ENCODE data around the gene ITGA3. TPM values are rescaled to one million over a fixed set of nuclear protein-coding genes. Genes with fewer than 3 reads are reported as not detected.

The ITGA3 gene
- total RNA-seq, 1 experiment from 2014 or later, result 392 TPM

DNA sequence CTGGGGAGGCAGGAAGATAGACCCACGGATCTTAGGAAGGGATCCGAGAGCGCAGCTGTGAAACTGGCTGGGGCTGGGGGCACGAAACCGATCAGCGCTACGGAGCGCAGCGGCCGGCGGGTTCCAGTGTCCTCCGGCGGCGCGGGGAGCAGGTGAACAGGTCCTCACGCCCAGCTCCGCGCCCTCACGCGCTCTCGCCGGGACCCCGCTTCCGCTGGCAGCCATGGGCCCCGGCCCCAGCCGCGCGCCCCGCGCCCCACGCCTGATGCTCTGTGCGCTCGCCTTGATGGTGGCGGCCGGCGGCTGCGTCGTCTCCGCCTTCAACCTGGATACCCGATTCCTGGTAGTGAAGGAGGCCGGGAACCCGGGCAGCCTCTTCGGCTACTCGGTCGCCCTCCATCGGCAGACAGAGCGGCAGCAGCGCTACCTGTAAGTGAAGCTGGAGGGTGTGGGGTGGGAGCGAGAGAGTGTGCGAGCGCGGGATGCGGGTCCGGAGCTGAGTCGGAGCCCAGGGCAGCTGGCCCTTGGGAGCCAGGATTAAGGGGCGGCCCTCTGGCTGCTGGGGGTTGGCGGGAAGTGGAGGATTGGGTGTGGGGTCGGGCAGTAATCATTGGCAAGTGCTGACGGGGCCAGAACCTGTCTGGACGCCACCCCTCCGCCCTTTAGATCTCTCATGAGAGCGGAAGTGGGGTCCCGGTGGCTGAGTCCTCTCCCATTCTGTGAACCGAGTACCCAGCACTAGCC is 479 bp downstream of the ITGA3 start:
- ATAC-seq (peak; percentile 26), DNase-seq (ENCODE audit: low read depth, low spot score) (no peak)
- Histone ChIP-seq H3K27ac (ENCODE audit: low read depth, low read length) (peak overlapping the region; percentile 93), H3K9ac (ENCODE audit: low read length) (peak overlapping the region; percentile 82), H2AFZ (ENCODE audit: low read depth, low read length, poor library complexity, severe bottlenecking) (no peak overlapping the region), H4K20me1 (ENCODE audit: insufficient read depth) (no peaks in the 10 kb centered on the region), H3K4me1 (ENCODE audit: control insufficient read depth in 1 of 2, insufficient read depth in 2 of 2, low read length in 2 of 2) (peaks cover 77 to 86% of the 10 kb centered on the region in 2 experiments), H3K9me2 (ENCODE audit: insufficient read depth) (no peaks in the 10 kb centered on the region), H3K27me3 (ENCODE audit: insufficient read depth, low read length) (no peaks in the 10 kb centered on the region), H3K4me2 (ENCODE audit: low read length) (peak overlapping the region; percentile 87), H3K36me3 (ENCODE audit: control insufficient read depth in 1 of 2, insufficient read depth in 2 of 2, low read length in 2 of 2) (peaks cover 0 to 12% of the 10 kb centered on the region in 2 experiments; a peak in 1 of 4 replicates), H3K79me2 (ENCODE audit: insufficient read depth, low read length) (peaks cover 56% of the 10 kb centered on the region), H3K9me3 (ENCODE audit: control insufficient read depth in 1 of 2, insufficient read depth in 1 of 2, low read depth in 1 of 2, low read length in 2 of 2) (no peaks in the 10 kb centered on the region), H3K4me3 (replicated peaks in 1 of 2; ENCODE audit: low read depth in 1 of 2, low read length in 2 of 2) (peak overlapping the region; percentile 82 to 88)
- no TSS peak for BruUV-seq (replicated peaks)
- POLR2A ChIA-PET, result interaction anchor here (0.7 to 6.8 kb wide), 19 partner anchors 8 to 207 kb away, joined by 3 to 99 read pairs (median 5); partner anchors contain the start of gene PDK2
- RAD21 ChIA-PET (ENCODE audit: low non-redundant PET in 1 of 2, low total read pairs in 2 of 2, uncharacterized antibody in 2 of 2, unreplicated experiment in 2 of 2), result interaction anchor here (0.6 to 1.9 kb wide), 8 partner anchors 8 to 58 kb away, joined by 3 to 12 read pairs (median 4); no protein-coding TSS in a partner anchor
- intact Hi-C loops (cut with micrococcal nuclease), result no loop called here
- CTCF ChIA-PET, result interaction anchor here (0.6 to 3.5 kb wide), 12 partner anchors 8 to 486 kb away, joined by 3 to 28 read pairs (median 4); partner anchors contain the start of gene PDK2
- TF ChIP-seq EZH2 (IDR thresholded peaks at IDR 0.05) (no peak), YY1 (IDR thresholded peaks at IDR 0.05; ENCODE audit: extremely low read depth, insufficient replicate concordance, low read depth, low read length) (no peak), ZNF274 (IDR thresholded peaks at IDR 0.05; ENCODE audit: low read depth, low read length) (no peak), TCF7L2 (IDR thresholded peaks at IDR 0.05; ENCODE audit: borderline replicate concordance, extremely low read depth, insufficient read depth, insufficient read length) (peak; percentile 39), EZH2phosphoT487 (IDR thresholded peaks at IDR 0.05; ENCODE audit: borderline replicate concordance) (no peak), RAD21 (IDR thresholded peaks at IDR 0.05; ENCODE audit: low read depth) (no peak), POLR2AphosphoS5 (IDR thresholded peaks at IDR 0.05; ENCODE audit: low read depth, low read length) (peak; percentile 5; the same call in 1 of the 2 replicates), ZBTB33 (IDR thresholded peaks at IDR 0.05; ENCODE audit: extremely low read depth, insufficient replicate concordance, low read length) (no peak), CBX3 (IDR thresholded peaks at IDR 0.05; ENCODE audit: low read depth) (no peak), ELF1 (IDR thresholded peaks at IDR 0.05; ENCODE audit: borderline replicate concordance, low read depth) (no peak), CEBPB (IDR thresholded peaks at IDR 0.05; ENCODE audit: low read depth) (no peak), EGR1 (IDR thresholded peaks at IDR 0.05; ENCODE audit: low read depth) (no peak), MAX (IDR thresholded peaks at IDR 0.05) (no peak), SRF (IDR thresholded peaks at IDR 0.05; ENCODE audit: low read depth) (no peak), JUND (IDR thresholded peaks at IDR 0.05) (no peak), ZFX (IDR thresholded peaks at IDR 0.05) (peak; percentile 44), CTCF (IDR thresholded peaks at IDR 0.05 in 2 of 3, conservative IDR thresholded peaks at IDR 0.05 in 1 of 3; ENCODE audit: borderline replicate concordance in 1 of 3, insufficient read depth in 1 of 3, low read depth in 2 of 3, low read length in 2 of 3) (peak in 2 of 3 experiments; percentile 36 to 51; a peak in 4 of 6 replicates)
- TF ChIP-seq, protein P1, sequence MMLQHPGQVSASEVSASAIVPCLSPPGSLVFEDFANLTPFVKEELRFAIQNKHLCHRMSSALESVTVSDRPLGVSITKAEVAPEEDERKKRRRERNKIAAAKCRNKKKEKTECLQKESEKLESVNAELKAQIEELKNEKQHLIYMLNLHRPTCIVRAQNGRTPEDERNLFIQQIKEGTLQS (IDR thresholded peaks at IDR 0.05), result no peak
